GM21447 (cell line): ENCODE results near the gene MRPL9.
A peak's percentile ranks its signal among the peaks of the same experiment; 100 is the strongest.

Experiments used
- ATAC-seq: cut with Tn5 transposase; IDR thresholded peaks from one replicate; pipeline ENCODE4 v1.9.1; 2021; ENCODE audit not compliant: unreplicated experiment

The MRPL9 gene

GRCh38 chr1:151762941-151763921 is at the start of gene MRPL9:
TSS of gene MRPL9 (minus strand) at chr1:151763496. CDS start at chr1:151763479, 17 bp downstream.
- peak; percentile 91 for ATAC-seq

GRCh38 chr1:151811181-151811580 is 47.9 kb upstream of the MRPL9 start:
- no peak for ATAC-seq

- ATAC-seq, result no peak
Measured at GRCh38 chr1:151809985-151810556, 46.8 kb upstream of the MRPL9 start.

GRCh38 chr1:151809290-151809984 is 46.1 kb upstream of the MRPL9 start:
- ATAC-seq, result no peak

GRCh38 chr1:151807766-151808165 is 44.5 kb upstream of the MRPL9 start:
- no peak for ATAC-seq

GRCh38 chr1:151807131-151807530 is 43.8 kb upstream of the MRPL9 start:
- no peak for ATAC-seq

GRCh38 chr1:151806170-151806569 is 42.9 kb upstream of the MRPL9 start:
- no peak for ATAC-seq

GRCh38 chr1:151805066-151805820 is 41.9 kb upstream of the MRPL9 start, which contains the start of gene LINGO4:
TSS of gene LINGO4 (minus strand) at chr1:151805419. CDS start at chr1:151802704, 2,715 bp downstream.
- ATAC-seq, result no peak

- no peak for ATAC-seq
Measured at GRCh38 chr1:151803915-151804314, 40.6 kb upstream of the MRPL9 start.

GRCh38 chr1:151803164-151803563 is 39.9 kb upstream of the MRPL9 start:
- ATAC-seq, result no peak

- ATAC-seq, result no peak
Measured at GRCh38 chr1:151802372-151802771, 39.1 kb upstream of the MRPL9 start.

GRCh38 chr1:151801846-151802245 is 38.5 kb upstream of the MRPL9 start:
- no peak for ATAC-seq

- ATAC-seq, result no peak
Measured at GRCh38 chr1:151801310-151801820, 38.1 kb upstream of the MRPL9 start.

GRCh38 chr1:151800830-151801229 is 37.5 kb upstream of the MRPL9 start:
- no peak for ATAC-seq

GRCh38 chr1:151799179-151800022 is 36.1 kb upstream of the MRPL9 start:
- no peak for ATAC-seq

GRCh38 chr1:151798571-151798970 is 35.3 kb upstream of the MRPL9 start:
- no peak for ATAC-seq

- no peak for ATAC-seq
Measured at GRCh38 chr1:151790940-151791651, 27.8 kb upstream of the MRPL9 start.

- peak; percentile 94 for ATAC-seq
Measured at GRCh38 chr1:151790071-151790939, 27.0 kb upstream of the MRPL9 start, which contains the start of gene TDRKH. TSS of gene TDRKH (minus strand) at chr1:151790500. CDS start at chr1:151783022, 7,478 bp downstream.
